NCI-H446 (cell line): ENCODE results near the gene B4GALNT1.

Experiments
- DNase-seq, 2 experiments: peaks; one replicate each; lab custom pipeline; 2025; lab: John Stamatoyannopoulos, UW

The B4GALNT1 gene

DNA sequence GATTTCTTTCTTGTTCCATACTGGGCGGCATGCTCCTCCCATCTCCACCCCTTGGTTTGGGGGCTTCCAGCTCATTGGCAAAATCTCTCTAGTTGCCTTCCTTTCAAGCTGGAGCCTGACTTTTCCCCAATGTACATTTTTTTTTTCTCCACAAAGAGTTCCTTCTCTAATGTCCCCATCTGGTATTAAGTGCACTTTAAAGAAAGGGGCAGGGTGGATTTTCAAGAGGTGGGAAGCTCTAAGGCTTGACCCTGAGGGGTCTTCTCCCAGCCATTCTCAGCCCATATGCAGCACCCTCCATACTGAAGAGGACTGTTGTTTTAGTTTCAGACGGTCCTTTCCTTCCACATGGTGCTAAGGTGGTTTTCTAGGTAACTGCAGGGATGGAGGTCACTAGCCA is 47.8 kb downstream of the B4GALNT1 start:
- DNase-seq = no peak

- DNase-seq = no peak
These were observed 48.3 kb downstream of the B4GALNT1 start for GRCh38 chr12:57584690-57585089.

DNA sequence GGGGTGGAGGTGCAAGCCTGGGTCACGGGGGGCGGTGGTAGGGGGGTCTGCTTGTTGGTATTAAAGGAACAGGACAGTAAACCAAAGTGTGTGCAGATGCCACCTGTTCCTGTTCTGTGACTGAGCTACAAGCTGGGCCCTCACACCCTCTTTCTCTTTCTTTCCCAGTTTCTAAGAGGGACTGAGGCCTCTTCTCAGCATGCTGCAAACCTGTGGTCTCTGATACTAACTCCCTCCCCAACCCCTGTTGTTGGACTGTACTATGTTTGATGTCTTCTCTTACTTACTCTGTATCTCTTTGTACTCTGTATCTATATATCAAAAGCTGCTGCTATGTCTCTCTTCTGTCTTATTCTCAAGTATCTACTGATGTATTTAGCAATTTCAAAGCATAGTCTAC is 49.0 kb downstream of the B4GALNT1 start:
- DNase-seq = no peak

DNA sequence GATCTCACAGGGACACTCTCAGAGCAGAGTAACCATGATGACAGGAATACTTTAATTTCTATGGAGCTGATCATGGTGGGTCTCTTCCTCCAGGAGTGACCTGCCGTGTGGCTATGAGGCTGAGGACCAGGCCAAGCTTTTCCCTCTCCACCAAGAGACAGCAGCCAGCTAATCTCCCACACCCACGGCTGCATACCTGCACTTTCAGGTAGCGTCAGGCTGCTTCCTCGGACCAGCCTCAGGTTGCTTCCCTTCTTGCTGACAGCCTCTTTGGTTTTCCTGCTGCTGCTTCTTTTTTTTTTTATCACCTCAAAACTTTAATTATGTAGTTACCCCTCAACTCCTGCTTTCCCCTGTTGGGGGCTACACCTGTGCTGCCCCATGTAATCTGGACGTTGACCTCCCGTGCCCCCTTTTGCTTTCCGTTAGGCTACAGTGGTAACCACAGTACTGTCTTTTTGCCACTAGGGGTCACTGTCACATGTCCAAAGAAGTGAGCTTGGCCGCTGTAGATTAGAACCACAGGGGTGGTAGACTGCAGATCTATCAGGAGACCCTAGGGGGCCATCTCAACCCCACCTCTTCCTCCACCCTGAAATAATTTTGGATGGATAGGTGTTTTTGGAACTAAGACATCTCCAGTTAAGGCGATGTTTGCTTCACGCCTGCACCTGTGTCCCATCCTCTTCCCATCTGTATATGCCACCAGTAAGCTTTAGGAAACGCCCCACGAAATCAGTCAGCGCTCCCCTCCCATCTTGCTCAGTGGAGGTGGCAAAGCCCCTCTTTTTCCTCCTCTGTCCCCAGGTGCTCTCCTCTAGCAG is 49.8 kb downstream of the B4GALNT1 start:
- DNase-seq = peak; percentile 50 to 79

- DNase-seq = no peak
These were observed 50.6 kb downstream of the B4GALNT1 start for GRCh38 chr12:57582440-57582839.

- no peak for DNase-seq
These were observed 51.2 kb downstream of the B4GALNT1 start for GRCh38 chr12:57581802-57582201.

DNA sequence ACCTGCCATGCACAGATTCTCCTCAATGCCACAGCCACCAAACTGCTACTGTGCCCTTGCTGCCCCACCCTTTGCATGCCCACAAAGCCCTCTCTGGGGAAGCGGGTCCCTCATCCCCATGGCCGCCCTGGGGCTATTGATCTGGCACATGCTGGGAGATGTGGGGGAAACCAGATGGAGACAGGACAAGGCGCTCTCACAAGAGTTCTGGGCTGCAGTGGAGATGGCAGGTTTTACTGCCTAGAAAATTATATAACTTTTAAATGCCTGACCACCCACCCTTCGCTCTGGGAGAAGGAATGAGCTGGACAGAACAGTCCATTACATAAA is 52.6 kb downstream of the B4GALNT1 start:
- DNase-seq = no peak

GRCh38 chr12:57579677-57580465 is 53.1 kb downstream of the B4GALNT1 start:
- no peak for DNase-seq

- no peak for DNase-seq
These were observed 54.0 kb downstream of the B4GALNT1 start for GRCh38 chr12:57579011-57579410.

GRCh38 chr12:57577981-57578758 is 54.8 kb downstream of the B4GALNT1 start:
- DNase-seq = no peak

- no peak for DNase-seq
These were observed 56.3 kb downstream of the B4GALNT1 start for GRCh38 chr12:57576613-57577160.
